CD4-positive, alpha-beta T cell treated with Interleukin-4 for 1 hour (primary cell): Measurements from ENCODE around the gene MAPKAPK2.

ENCODE experiments used
- DNase-seq, 2 donors: peaks; one replicate each; pipeline ENCODE4 v3.0.0-alpha.2; 2020 to 2022

MAPKAPK2 gene

GRCh38 chr1:206723805-206724472 is 39.2 kb downstream of the MAPKAPK2 start:
- DNase-seq: no peak

- peak; percentile 65 to 66 for DNase-seq
These were observed 40.6 kb downstream of the MAPKAPK2 start for GRCh38 chr1:206725109-206725963.

- DNase-seq: no peak
These were observed 43.4 kb downstream of the MAPKAPK2 start for GRCh38 chr1:206727981-206728696.

GRCh38 chr1:206728697-206728987 is 43.9 kb downstream of the MAPKAPK2 start:
- DNase-seq: no peak

GRCh38 chr1:206729050-206729449 is 44.3 kb downstream of the MAPKAPK2 start:
- DNase-seq: no peak

GRCh38 chr1:206729507-206729906 is 44.8 kb downstream of the MAPKAPK2 start:
- no peak for DNase-seq

GRCh38 chr1:206732508-206732907 is 47.8 kb downstream of the MAPKAPK2 start:
- no peak for DNase-seq

GRCh38 chr1:206732992-206733391 is 48.3 kb downstream of the MAPKAPK2 start:
- DNase-seq: no peak

GRCh38 chr1:206734499-206735142 is 49.9 kb downstream of the MAPKAPK2 start:
- DNase-seq: peak; percentile 72 to 78

GRCh38 chr1:206735553-206736031 is 50.9 kb downstream of the MAPKAPK2 start:
- no peak for DNase-seq

- DNase-seq: peak; percentile 67 to 78
These were observed 52.4 kb downstream of the MAPKAPK2 start for GRCh38 chr1:206736878-206737728.

- DNase-seq: no peak
These were observed 53.1 kb downstream of the MAPKAPK2 start for GRCh38 chr1:206737729-206738201.

- DNase-seq: no peak
These were observed 54.0 kb downstream of the MAPKAPK2 start for GRCh38 chr1:206738370-206739366.

GRCh38 chr1:206739411-206740076 is 54.8 kb downstream of the MAPKAPK2 start:
- peak in 1 of 2 donors; percentile 41 for DNase-seq

GRCh38 chr1:206741142-206741701 is 56.5 kb downstream of the MAPKAPK2 start:
- DNase-seq: no peak

GRCh38 chr1:206742719-206743383 is 58.1 kb downstream of the MAPKAPK2 start:
- DNase-seq: no peak

GRCh38 chr1:206744683-206745082 is 60.0 kb downstream of the MAPKAPK2 start:
- no peak for DNase-seq

GRCh38 chr1:206745301-206745700 is 60.6 kb downstream of the MAPKAPK2 start:
- no peak for DNase-seq
